HCT116 (cell line): ENCODE measurements around the gene UPF1. TPM values are rescaled to one million over a fixed set of nuclear protein-coding genes. Genes with fewer than 3 reads are reported as not detected.

Source experiments
- ATAC-seq: fragments of 200-7000 bp; cut with Tn5 transposase; 2 replicates; pipeline ENCODE4 v1.9.1; 2020; ENCODE audit warnings: mild to moderate bottlenecking, moderate library complexity
- BruUV-seq: library from RNA; stranded (reverse); fragments of 400-500 nt; replicated peaks from 2 replicates; lab custom pipeline; 2021; lab: Mats Ljungman, UMichigan
- CTCF ChIA-PET: fragments of 300-600 bp; sonication (Branson Sonifier 250); formaldehyde crosslinking; loops from one replicate; lab custom pipeline; 2021; ENCODE audit warnings: antibody characterized with exemption; lab: Charles Lee
- POLR2A ChIA-PET: fragments of 300-600, 350-600 bp; sonication (Branson Sonifier 250); formaldehyde crosslinking; loops from one replicate; lab custom pipeline; 2021; ENCODE audit warnings: antibody characterized with exemption; lab: Charles Lee
- RAD21 ChIA-PET, 2 experiments: fragments of 300-600 bp; sonication (Branson Sonifier 250); formaldehyde crosslinking; loops; one replicate each; lab custom pipeline; 2023; ENCODE audit warnings: low total read pairs in 2 of 2; ENCODE audit not compliant: uncharacterized antibody in 2 of 2, unreplicated experiment in 2 of 2, low non-redundant PET in 1 of 2; lab: Charles Lee
- DNase-seq: peaks from one replicate; pipeline ENCODE4 v3.0.0-alpha.2; 2010; ENCODE audit warnings: low read depth, low spot score
- H2AFZ ChIP-seq: fragments of 200-600 bp; shearing (Covaris generic), sonication (generic); 2 replicates; pipeline ENCODE4 v1.6.1; 2017; ENCODE audit warnings: low read depth, mixed run types, mixed read lengths, antibody characterized with exemption, low read length; ENCODE audit not compliant: poor library complexity, severe bottlenecking
- H3K27ac ChIP-seq: 2 replicates; pipeline ENCODE4 v1.5.1; 2012; ENCODE audit warnings: low read depth, low read length
- H3K27me3 ChIP-seq: fragments of 200-600 bp; sonication (generic); 2 replicates; pipeline ENCODE4 v1.6.1; 2016; ENCODE audit warnings: mixed run types, low read length, mixed read lengths; ENCODE audit not compliant: insufficient read depth
- H3K36me3 ChIP-seq, 2 experiments: fragments of 200-500 bp in 1 of 2; fragments of 200-600 bp in 1 of 2; sonication (Bioruptor generic) in 1 of 2; sonication (generic) in 1 of 2; 2 replicates each; pipeline versions ENCODE4 v1.5.1 to v1.6.1; 2014 to 2016; ENCODE audit warnings: low read length in 2 of 2, inconsistent platforms in 1 of 2, mixed read lengths in 1 of 2, mixed run types in 1 of 2; ENCODE audit not compliant: insufficient read depth in 2 of 2, control insufficient read depth in 1 of 2
- H3K4me1 ChIP-seq, 2 experiments: fragments of 200-600 bp in 1 of 2; sonication (generic) in 1 of 2; 2 replicates each; pipeline versions ENCODE4 v1.5.1 to v1.6.1; 2012 to 2017; ENCODE audit warnings: low read length in 2 of 2, inconsistent platforms in 1 of 2, mild to moderate bottlenecking in 1 of 2, mixed read lengths in 1 of 2, mixed run types in 1 of 2, moderate library complexity in 1 of 2; ENCODE audit not compliant: insufficient read depth in 2 of 2, control insufficient read depth in 1 of 2
- H3K4me2 ChIP-seq: fragments of 200-600 bp; sonication (generic); 2 replicates; pipeline ENCODE4 v1.6.1; 2017; ENCODE audit warnings: mixed run types, low read length, mixed read lengths
- H3K4me3 ChIP-seq, 2 experiments: fragments of 200-600 bp in 1 of 2; sonication (generic) in 1 of 2; replicated peaks in 1 of 2; 2 replicates each; pipeline ENCODE4 v1.5.1; 2011 to 2016; ENCODE audit warnings: low read length in 2 of 2, control low read depth in 1 of 2, low read depth in 1 of 2, mild to moderate bottlenecking in 1 of 2, mixed read lengths in 1 of 2, mixed run types in 1 of 2
- H3K79me2 ChIP-seq: fragments of 200-600 bp; sonication (generic); 2 replicates; pipeline ENCODE4 v1.6.1; 2017; ENCODE audit warnings: mild to moderate bottlenecking, mixed run types, low read length, moderate library complexity, mixed read lengths; ENCODE audit not compliant: insufficient read depth
- H3K9ac ChIP-seq: fragments of 200-600 bp; sonication (generic); 2 replicates; pipeline ENCODE4 v1.6.1; 2016; ENCODE audit warnings: low read length, mixed read lengths
- H3K9me2 ChIP-seq: fragments of 200-600 bp; sonication (generic), shearing (Covaris generic); 2 replicates; pipeline ENCODE4 v1.6.1; 2017; ENCODE audit warnings: mixed run types, mild to moderate bottlenecking, moderate library complexity; ENCODE audit not compliant: insufficient read depth
- H3K9me3 ChIP-seq, 2 experiments: fragments of 200-500 bp in 1 of 2; fragments of 200-600 bp in 1 of 2; sonication (Bioruptor generic) in 1 of 2; sonication (generic) in 1 of 2; 2 replicates each; pipeline ENCODE4 v1.6.1; 2014 to 2017; ENCODE audit warnings: low read length in 2 of 2, mixed read lengths in 2 of 2, inconsistent platforms in 1 of 2, low read depth in 1 of 2, mild to moderate bottlenecking in 1 of 2, mixed run types in 1 of 2, moderate library complexity in 1 of 2; ENCODE audit not compliant: control insufficient read depth in 1 of 2, insufficient read depth in 1 of 2
- H4K20me1 ChIP-seq: fragments of 200-600 bp; sonication (generic), shearing (Covaris generic); 2 replicates; pipeline ENCODE4 v1.6.1; 2017; ENCODE audit warnings: mixed run types, mild to moderate bottlenecking, moderate library complexity; ENCODE audit not compliant: insufficient read depth
- ATF3 ChIP-seq: IDR thresholded peaks from 2 replicates; pipeline ENCODE4 v1.6.1; 2012
- CBX3 ChIP-seq: IDR thresholded peaks from 2 replicates; pipeline ENCODE4 v1.6.1; 2012; ENCODE audit warnings: low read depth
- CTCF ChIP-seq, 3 experiments: fragments of 200-600 bp in 1 of 3; sonication (generic) in 1 of 3; IDR thresholded peaks in 2 of 3; conservative IDR thresholded peaks in 1 of 3; 2 replicates each; pipeline ENCODE4 v1.5.1; 2012 to 2017; ENCODE audit warnings: low read depth in 2 of 3, low read length in 2 of 3, antibody characterized with exemption in 1 of 3, borderline replicate concordance in 1 of 3, control low read depth in 1 of 3, mild to moderate bottlenecking in 1 of 3, mixed read lengths in 1 of 3, mixed run types in 1 of 3, moderate library complexity in 1 of 3; ENCODE audit not compliant: insufficient read depth in 1 of 3
- EZH2phosphoT487 ChIP-seq: fragments of 200-600 bp; IDR thresholded peaks from 2 replicates; pipeline ENCODE4 v1.6.1; 2018; ENCODE audit warnings: antibody characterized with exemption, borderline replicate concordance
- FOSL1 ChIP-seq: IDR thresholded peaks from 2 replicates; pipeline ENCODE4 v1.6.1; 2012; ENCODE audit warnings: low read depth
- JUND ChIP-seq: IDR thresholded peaks from 2 replicates; pipeline ENCODE4 v1.6.1; 2012
- MAX ChIP-seq: IDR thresholded peaks from 2 replicates; pipeline ENCODE4 v1.6.1; 2012
- RAD21 ChIP-seq: IDR thresholded peaks from 2 replicates; pipeline ENCODE4 v1.6.1; 2012; ENCODE audit warnings: low read depth, mild to moderate bottlenecking
- REST ChIP-seq: IDR thresholded peaks from 2 replicates; pipeline ENCODE4 v1.6.1; 2012; ENCODE audit warnings: low read depth
- SIN3A ChIP-seq: IDR thresholded peaks from 2 replicates; pipeline ENCODE4 v1.6.1; 2012; ENCODE audit warnings: low read depth
- SP1 ChIP-seq: IDR thresholded peaks from 2 replicates; pipeline ENCODE4 v1.6.1; 2012; ENCODE audit warnings: low read depth
- SRF ChIP-seq: IDR thresholded peaks from 2 replicates; pipeline ENCODE4 v1.6.1; 2012; ENCODE audit warnings: low read depth
- TCF7L2 ChIP-seq: IDR thresholded peaks from 2 replicates; pipeline ENCODE4 v1.7.0; 2011; ENCODE audit warnings: borderline replicate concordance, inconsistent platforms; ENCODE audit not compliant: insufficient read depth, insufficient read length; ENCODE audit errors: extremely low read depth
- YY1 ChIP-seq: IDR thresholded peaks from 2 replicates; pipeline ENCODE4 v1.6.1; 2011; ENCODE audit warnings: low read length, low read depth, moderate library complexity, mild to moderate bottlenecking; ENCODE audit not compliant: insufficient replicate concordance; ENCODE audit errors: extremely low read depth
- ZBTB33 ChIP-seq: IDR thresholded peaks from 2 replicates; pipeline ENCODE4 v1.6.1; 2011; ENCODE audit warnings: mild to moderate bottlenecking, low read length, moderate library complexity; ENCODE audit not compliant: insufficient replicate concordance; ENCODE audit errors: extremely low read depth
- ZFX ChIP-seq: fragments of 450-650 bp; IDR thresholded peaks from 2 replicates; pipeline ENCODE4 v1.6.1; 2017
- ZNF274 ChIP-seq: fragments of 200-500 bp; sonication (Bioruptor generic); IDR thresholded peaks from 2 replicates; pipeline ENCODE4 v1.6.1; 2014; ENCODE audit warnings: mild to moderate bottlenecking, low read depth, low read length, inconsistent platforms
- intact Hi-C: fragments of 100-400 bp; cut with micrococcal nuclease; formaldehyde crosslinking; loops from 2 replicates; pipeline ENCODE4 v1.10.0; 2022
- total RNA-seq: library from RNA; stranded (reverse); gene quantifications from one replicate; pipeline ENCODE4 v1.2.1, GENCODE V29; 2021; ENCODE audit not compliant: unreplicated experiment

The UPF1 gene
- total RNA-seq, 1 experiment from 2014 or later = 78.5 TPM

- no peaks in the 10 kb centered on the region for H3K9me2 ChIP-seq
- ATAC-seq (no peak), DNase-seq (no peak)
- H3K4me2 ChIP-seq = no peak overlapping the region
- no peaks in the 10 kb centered on the region for H3K27me3 ChIP-seq
- no peaks in the 10 kb centered on the region for H3K4me1 ChIP-seq
- no peaks in the 10 kb centered on the region; the same call in 1 of the 2 replicates for H3K79me2 ChIP-seq
- intact Hi-C loops = no loop called here
- no TSS peak for BruUV-seq
- H3K4me3 ChIP-seq = no peak overlapping the region
- H3K9me3 ChIP-seq = peaks cover 0 to under 1% of the 10 kb centered on the region in 2 experiments; a peak in 1 of 4 replicates
- ChIA-PET RAD21 (no interaction called here), CTCF (no interaction called here), POLR2A (no interaction called here)
- H3K9ac ChIP-seq = no peak overlapping the region
- TF ChIP-seq EZH2phosphoT487 (no peak), CBX3 (no peak), JUND (no peak), ZBTB33 (no peak), CTCF (IDR thresholded peaks at IDR 0.05 in 2 of 3, conservative IDR thresholded peaks at IDR 0.05 in 1 of 3; ENCODE audit: borderline replicate concordance in 1 of 3, insufficient read depth in 1 of 3, low read depth in 2 of 3, low read length in 2 of 3) (no peak), SP1 (no peak), MAX (no peak), TCF7L2 (no peak), ATF3 (no peak), RAD21 (no peak), ZFX (no peak), YY1 (no peak), REST (no peak), FOSL1 (no peak), ZNF274 (no peak), SIN3A (no peak), SRF (no peak)
- no peaks in the 10 kb centered on the region for H4K20me1 ChIP-seq
- H2AFZ ChIP-seq = no peak overlapping the region
- peaks cover 13 to 17% of the 10 kb centered on the region in 2 experiments; a peak in 3 of 4 replicates for H3K36me3 ChIP-seq
- no peak overlapping the region for H3K27ac ChIP-seq
Observed at GRCh38 chr19:18871543-18871942, 39.8 kb downstream of the UPF1 start.
